ENCODE results near the gene RNF215.
A peak's percentile ranks its signal among the peaks of the same experiment; 100 is the strongest.
"Not testable (repeated sequence)": the region's sequence is repeated elsewhere in the genome, so short reads cannot be mapped to it uniquely, and the experiment has no call there.

Gene RNF215

DNA sequence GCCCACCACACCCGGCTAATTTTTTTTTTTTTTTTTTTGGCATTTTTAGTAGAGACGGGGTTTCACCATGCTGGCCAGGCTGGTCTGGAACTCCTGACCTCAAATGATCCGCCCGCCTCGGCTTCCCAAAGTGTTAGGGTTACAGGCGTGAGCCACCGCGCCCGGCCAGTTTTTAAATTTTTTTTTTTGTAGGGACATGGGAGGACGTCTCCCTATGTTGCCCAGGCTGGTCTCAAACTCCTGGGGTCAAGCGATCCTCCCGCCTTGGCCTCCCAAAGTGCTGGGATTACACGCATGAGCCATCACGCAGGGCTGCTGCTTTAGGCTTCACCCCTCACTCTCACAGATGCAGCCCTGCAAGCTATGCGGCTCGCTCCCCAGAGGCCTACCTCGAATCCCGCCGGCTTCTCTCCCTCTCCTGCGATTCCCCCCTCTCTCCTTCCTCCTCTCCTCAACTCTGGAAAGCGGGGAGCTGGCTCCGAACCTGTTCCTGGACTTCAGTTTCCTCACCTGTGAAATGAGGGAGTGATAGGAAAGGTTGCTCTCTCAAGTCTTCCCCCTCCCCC lies 29.5 kb downstream of the RNF215 start:
- no peak for DNase-seq

DNA sequence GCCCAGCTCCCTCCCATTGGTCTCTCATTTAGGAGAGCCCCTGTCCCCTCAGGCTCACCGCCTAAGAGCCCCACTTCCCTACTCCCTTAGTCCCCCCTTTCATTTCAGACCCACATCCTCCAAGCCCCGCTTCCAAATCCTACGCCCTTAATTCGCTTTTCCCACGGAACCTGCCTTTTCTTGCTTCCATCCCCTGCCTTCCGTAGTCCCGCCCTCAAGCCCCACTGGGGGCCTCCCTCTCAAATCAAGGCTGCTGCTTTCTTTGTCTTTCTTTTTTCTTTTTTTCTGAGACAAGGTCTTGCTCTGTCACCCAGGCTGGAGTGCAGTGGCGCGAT lies 30.0 kb downstream of the RNF215 start:
- DNase-seq, result no peak

DNA sequence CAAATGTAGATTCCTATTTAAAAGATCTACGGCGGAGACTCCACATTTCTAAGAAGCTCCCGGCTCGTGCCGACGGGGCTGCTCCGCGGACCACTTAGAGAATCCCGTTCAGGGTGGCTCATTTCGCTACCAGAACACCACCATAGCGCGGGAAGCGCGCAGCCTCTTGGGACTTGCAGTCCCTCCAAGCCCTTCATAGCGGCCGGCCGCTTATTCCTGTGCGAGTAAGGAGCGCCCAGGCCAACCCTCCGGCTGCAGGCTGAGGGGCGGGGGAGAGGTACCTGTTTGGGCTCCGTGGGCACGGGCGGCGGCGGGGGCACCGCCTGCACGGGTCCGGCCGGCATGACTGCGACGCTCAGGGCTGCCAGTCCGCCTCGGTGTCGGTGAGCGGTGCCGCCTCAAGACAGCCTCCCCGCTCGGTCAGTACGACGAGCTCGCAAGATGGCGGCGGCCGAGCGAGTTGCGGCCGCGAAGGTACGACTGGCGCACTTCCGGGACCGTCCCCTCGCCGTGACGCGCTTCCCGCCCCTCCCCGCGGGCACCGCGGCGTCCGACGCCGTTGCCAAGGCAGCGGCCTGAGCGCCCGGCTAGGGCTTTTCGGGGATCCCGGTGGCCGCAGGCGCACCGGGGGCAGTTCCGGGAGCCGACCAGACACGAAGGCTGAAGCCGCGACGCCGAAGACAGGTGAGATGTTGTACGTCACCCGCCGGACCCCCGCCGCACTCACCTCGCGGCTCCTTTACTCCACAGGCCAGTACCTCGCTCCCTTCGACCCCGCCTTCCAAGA lies 30.6 kb downstream of the RNF215 start, which contains the start of the genes CCDC157 and SF3A1:
CCDC157 (plus strand) TSS at position 559 of the 787 bp plus-strand sequence. CDS start 8,994 bp downstream, outside the sequence.
SF3A1 (minus strand) TSS at position 446 of the 787 bp plus-strand sequence; CDS start at position 344, 102 bp downstream.
- DNase-seq, result peak; percentile 67

DNA sequence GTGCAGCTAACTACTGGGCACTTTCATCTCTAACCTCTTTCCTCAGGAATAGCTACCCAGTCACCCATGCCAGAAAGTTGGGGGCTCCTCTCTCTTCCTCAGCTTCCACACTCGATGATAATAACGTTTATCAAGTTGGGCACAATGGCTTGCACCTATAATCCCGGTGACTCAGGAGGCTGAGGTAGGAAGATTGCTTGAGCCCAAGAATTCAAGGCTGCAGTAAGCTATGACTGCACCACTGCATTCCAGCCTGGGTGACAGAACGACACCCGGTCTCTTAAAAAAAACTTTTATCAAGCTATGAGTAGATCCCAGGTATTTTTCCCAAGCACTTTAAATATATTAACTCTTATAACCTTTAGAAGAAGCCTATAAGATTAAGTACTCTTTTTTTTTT lies 32.6 kb downstream of the RNF215 start:
- DNase-seq, result no peak

DNA sequence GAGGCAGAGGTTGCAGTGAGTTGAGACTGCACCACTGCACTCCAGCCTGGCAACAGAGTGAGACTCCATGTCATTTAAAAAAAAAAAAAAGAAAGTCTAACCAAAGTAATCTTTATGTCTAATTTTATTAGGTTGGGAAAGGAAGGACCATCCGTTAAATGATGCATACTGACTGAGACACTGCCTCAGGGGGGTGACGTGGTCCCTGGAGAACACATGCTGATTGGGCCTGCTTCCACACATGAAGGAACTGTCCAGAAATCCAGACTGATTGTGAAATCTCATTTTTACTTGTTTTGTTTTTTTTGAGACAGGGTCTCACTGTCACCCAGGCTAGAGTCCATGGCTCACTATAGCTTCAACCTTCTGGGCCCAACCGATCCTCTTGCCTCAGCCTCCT lies 36.0 kb downstream of the RNF215 start:
- DNase-seq, result no peak

DNA sequence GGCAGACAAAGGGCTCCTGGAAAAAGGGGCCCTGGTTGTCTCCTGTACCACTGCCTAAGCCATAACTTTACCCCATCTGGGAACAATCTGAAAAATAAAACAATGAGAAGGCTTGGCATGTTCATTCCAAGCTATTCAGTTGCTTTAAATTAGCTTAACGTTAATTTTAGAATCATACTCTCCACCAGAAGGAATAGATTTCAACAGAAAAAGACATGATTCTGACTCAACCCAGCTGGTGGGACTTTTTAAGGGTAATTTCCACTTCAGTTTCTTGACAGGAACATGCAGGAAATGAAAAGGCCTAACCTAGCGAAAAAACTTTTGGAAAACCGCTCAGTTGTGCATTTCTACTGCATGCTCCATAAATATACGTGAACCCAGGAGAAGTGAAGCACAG lies 38.4 kb downstream of the RNF215 start:
- DNase-seq, result no peak

DNA sequence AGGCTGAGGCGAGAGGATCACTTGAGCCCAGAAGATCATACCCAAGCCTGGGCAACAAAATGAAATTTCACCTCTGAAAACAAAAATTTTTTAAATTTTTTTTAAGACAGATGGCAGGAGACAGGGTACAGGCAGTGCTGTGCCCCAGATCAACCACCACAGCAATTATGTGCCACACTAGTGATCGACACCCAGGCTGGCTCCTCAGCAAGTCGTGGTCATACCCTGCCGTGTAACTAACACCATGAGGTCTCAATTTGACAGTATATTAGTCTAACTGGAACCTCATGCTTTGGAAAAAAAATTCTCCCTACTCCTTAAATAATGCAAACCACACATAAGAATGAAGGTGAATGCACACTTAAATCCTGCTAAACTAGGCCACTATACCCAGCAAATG lies 38.8 kb downstream of the RNF215 start:
- DNase-seq, result no peak

DNA sequence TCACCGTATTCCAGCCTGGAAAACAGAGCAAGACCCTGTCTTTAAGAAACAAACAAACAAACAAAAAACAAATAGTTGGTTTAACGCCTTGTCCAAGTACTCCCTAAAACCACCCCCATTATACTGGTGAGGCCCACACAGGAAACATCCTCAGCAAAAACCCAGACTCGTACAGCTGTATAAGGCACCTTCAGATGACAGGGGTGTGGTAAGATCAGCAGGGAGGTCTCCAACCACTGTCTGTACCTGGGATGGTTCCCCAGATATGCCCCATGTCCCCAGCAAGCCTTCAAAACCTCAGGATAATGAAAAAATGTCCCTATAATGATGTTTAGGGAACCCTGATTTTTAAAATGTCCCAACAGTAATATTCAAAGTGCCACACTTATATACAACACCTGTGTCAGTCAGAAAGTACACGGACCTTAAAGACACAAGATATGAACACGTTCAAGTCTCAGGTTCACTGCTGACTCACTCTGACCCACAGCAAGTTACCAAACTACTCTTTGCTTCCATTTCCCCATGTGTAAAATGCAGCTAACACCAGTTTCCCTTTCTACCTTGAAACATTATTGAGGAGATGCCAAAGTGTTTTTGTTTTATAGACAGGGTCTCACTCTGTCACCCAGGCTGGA lies 39.8 kb downstream of the RNF215 start:
- no peak for DNase-seq

DNA sequence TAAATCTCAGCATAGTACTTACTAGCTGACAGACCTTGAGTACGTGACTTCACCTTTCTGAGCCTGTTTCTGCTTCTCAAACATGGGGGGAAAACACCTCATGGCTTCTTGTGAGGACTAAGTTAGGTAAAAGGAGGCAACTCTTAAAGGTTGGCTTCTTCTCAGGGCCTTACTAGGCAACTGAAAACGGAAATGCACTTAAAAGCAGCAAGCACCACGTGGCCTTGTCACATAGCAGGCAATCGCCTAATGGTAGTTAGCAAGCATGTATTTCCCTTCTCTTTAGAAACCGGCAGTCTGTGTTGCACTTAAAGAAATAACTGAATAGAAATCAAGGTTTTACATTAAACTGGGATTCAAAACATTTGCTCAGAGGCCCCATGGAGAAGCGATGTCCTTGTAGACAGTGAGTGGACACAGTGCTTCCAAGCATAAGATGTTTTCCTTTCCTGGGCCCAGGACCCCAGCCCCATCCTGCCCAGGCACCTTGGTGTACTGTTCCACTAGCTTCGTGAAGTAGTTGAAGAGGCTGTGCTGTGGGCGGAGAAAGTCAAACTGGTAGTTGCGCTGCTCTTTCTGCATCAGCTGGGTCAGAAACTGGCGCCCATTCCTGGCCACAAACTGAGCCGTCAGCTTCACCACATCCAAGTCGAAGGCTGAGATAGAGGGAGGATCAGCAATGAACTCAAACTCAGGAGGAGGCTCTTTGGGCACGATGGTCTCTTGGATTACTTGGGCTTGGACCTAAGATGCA lies 42.6 kb downstream of the RNF215 start:
- DNase-seq, result no peak

DNA sequence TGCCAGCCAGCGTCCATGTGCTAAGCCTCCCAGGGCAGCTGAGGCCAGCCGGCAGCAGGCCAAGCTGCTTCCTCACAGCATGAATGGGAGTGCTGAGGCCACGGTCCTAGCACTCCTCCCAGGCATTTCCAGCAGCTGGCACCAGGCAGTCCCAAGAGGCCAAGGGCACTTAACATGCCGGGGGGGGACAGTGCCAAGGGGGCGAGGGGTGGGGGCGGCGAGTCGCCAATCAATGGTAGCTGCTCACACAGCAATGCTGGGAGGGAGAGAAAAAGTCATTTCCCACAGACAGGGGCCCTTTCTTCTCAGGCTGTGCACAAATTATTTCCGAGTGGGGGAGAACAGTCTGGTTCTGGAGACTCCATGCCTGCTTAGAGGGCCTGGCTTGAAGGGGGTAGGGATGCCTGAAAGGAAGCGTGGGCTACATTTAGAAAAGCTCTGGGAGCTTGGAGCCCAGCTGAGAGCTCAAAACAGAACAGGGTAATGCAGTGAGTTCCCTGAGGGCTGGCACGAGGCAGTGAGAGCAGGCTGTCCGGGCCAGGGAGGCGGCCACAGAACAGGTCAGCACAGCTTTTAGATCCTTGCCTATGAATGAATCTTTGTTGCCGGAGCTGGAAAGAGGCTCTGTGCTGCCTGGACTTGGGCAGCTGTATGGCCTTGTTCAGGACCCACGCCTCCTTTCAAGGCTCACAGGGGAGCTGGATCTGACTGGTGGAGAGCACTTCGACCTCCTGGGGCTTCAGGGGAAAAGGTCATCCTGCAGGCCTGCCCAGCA lies 46.1 kb downstream of the RNF215 start:
- DNase-seq, result no peak

DNA sequence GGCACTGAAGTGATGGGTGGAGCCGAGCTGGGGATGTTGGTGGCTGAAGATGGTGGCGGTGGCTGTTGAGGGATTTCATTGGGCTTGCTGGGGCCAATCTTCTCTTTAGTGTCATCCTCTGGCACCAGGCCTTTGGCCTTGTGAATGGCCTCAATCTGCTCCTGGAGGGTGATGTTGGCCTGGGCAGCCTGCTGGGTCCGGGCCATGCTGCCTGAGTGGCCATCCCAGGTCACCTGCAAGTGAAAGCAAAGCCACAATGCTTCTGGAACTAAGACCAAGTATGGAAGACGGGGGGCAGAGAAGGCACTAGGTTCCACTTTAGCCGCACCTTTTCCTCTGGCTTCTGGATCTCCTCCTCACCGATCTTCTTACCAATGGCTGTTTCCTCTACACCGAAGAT lies 48.4 kb downstream of the RNF215 start:
- no peak for DNase-seq

DNA sequence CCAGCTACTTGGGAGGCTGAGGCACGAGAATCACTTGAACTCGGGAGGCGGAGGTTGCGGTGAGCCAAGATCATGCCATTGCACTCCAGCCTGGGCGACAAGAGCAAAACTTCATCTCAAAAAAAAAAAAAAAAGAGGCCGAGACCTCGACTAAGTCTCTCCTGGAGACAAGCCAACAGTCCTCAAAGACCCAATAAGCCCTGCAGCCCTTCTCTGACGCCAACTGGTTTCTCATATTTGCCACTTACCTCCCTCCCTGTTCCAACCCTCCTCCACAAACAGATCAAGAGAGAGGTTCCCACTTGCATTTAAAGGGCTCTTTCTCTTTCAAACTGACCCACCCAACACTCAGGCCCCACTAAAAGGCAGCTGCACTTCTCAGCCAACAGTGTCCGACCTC lies 48.9 kb downstream of the RNF215 start:
- DNase-seq, result not testable (repeated sequence)

DNA sequence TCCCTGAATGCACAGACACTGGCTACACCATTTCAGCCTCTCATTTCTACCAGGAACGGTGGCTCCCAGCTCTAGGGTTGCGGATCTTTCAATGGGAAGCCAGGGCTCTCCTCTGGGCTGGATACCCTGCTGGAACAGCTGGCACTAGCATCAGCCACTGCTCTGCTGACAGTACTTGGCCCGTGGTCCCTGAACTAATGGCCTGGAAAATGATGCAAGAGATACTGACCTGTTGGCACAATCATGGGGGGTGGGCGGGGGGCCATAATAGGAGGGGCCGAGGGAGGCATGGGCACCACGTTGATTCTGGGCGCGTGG lies 49.8 kb downstream of the RNF215 start:
- no peak for DNase-seq

DNA sequence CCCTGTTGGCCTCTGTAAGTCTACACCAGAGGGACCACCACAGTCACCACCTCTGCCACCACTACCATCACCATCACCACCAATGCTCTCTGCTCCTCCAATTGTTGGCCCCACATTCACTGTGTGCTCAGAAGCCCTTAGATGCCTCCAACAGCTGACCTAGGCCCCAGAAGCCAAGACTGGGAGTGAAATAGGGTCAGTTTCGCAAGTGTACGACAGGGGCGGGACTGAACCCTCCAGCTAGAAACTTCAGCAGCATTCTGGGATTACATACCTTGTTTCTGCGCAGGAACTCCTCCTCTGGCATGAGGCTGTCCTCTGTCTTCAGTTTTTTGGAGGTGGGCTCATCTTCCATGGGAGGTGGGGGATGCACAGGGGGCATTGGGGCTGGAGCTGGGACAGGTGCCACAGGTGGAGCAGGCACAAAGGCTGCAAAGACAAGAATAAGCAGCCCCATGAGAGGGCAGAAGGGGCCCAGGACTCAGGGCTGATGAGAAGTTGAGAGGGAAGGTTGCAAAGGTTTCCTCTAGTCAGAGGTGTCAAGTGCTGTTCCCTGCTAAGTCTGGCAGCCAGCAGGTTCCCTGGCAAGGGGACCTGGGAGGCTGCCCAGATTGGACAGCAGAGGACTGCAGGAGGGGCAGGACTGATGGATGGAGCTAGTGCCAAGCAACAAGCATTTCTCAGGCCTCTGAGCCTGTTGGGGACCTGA lies 50.3 kb downstream of the RNF215 start:
- no peak for DNase-seq

DNA sequence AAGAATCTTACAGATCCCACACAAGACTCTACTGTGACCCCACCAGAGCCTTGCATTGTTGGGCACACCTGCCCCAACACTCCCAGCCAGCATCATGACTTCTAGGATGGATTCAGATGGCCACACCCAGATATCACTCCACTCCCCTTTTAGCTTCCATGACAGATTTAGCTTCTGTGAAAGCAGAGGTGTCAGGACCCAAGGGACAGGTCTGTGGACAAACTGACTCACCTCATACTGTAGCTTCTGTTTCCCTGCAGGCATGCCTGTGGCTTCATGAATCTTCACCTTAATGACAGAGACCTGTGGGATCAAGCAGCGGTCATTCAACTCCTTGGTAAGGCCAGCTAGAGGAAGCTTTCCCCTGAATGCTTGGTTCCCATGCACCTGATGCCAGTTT lies 52.0 kb downstream of the RNF215 start:
- DNase-seq, result no peak

DNA sequence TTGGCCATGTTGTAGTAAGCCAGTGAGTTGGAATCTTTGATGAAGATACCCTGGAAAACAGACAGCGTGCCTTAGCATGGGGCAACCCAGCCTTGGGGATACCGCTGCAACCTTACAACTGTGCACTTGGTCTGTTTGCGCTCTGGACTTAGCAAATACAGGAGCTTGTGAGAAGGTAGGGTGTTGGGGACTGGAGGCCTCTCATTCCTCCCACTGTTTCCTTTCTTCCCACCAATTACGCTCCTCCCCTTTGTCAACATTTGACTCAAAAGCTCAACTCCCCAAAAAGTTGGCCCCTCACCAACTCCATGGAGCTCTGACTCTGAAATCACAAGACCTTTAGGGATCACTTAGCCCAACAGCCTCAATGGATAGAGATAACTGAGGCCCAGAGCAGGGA lies 52.6 kb downstream of the RNF215 start:
- no peak for DNase-seq

DNA sequence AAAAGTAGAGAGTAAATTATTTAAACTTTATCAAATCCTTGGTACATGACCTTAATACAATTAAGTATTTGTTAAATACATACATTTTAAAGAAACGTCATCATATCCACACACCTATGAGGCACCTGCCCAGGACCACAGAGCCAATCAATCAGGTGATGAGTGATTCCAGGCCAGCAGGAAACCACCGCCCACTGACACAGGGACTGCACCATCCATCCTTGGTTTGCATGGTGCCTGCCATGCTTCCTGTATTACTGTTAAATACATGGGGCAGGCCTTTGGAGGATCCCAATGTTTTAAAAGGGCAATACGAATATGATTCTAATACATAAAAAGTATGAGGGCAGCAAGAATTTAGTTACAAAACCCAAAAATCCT lies 53.5 kb downstream of the RNF215 start:
- no peak for DNase-seq

DNA sequence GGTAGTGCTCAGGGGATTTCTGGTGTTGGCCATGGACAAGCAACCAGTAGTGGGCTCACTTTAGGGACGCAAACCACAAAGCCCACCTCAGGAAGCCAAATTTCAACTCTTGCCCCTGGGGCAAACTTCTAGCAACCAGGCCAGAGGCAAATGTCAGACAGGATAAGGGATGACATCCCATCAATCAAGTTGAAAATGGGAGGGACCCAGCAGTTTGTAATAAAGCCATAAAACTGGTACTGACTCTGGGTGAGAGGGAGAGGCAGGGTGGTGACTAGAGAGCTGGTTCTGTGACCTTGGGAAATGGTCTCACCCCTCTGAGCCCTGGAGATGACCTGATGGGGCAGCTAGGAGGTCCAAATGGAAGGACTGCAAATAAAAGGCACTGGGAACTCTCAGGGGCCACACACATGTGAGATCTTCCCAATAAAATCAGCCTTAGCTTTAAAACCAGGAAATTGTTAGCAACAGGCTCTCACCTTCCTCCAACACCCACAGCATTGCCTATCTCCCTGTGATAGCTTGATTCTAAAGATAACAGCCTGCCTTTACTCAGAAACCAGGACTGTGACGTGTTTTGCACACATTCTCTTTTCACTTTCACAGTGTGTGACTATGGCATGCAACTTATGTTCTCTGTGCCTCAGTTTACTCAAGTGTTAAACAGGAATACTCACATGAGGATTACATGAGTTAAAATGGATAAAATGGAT lies 54.1 kb downstream of the RNF215 start:
- DNase-seq, result no peak

DNA sequence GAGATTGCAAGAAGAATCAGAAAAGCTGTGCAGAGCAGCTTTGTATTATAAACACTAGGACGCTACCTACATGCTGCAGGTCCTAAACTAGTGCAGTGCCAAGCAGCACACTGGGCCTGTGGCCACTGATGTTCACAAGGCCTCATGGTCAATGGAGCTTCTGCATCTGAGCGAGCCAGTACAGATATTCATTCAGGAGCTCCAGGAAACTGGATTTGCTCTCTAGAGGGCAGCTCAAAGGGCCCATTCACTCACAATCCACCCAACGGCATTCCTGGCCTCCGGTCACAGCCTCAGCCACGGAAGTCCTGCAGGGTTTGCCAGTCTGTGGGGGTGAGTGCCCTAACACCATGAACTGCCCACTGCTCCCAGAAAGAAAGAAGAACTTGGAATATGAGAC lies 54.7 kb downstream of the RNF215 start:
- DNase-seq, result no peak
